H1 (cell line): ENCODE data around the gene PPP1R15B. TPM values are rescaled to one million over a fixed set of nuclear protein-coding genes. Genes with fewer than 3 reads are reported as not detected.

ENCODE experiments used
- EGR1 ChIP-seq: IDR thresholded peaks from 2 replicates; pipeline ENCODE4 v1.6.1; 2011; ENCODE audit warnings: low read depth, low read length, borderline replicate concordance
- KDM4A ChIP-seq: IDR thresholded peaks from one replicate; pipeline ENCODE4 v1.7.1; 2012; ENCODE audit warnings: low read depth, mild to moderate bottlenecking, moderate library complexity, low read length, inconsistent platforms; ENCODE audit not compliant: severe bottlenecking
- polyA plus RNA-seq, 7 experiments: library from polyadenylated mRNA; depleted of rRNA in 3 of 7; stranded (reverse) in 5 of 7; unstranded in 2 of 7; fragments of >200 nt in 5 of 7; fragments of 200-250 nt in 2 of 7; gene quantifications; 1 replicate in 5 of 7; 2 replicates in 1 of 7; 4 replicates in 1 of 7; pipeline versions ENCODE4 v1.2.1 to v1.2.3, GENCODE V29; 2011 to 2013; ENCODE audit warnings: missing spikeins in 2 of 7, mixed read lengths in 2 of 7
- total RNA-seq: library from RNA; stranded (reverse); fragmentation: NEBNext Ultra II Directional; extraction: Animal tissue kit (Norgen Biotek cat#: 25700); gene quantifications from 2 replicates; pipeline ENCODE4 v1.2.1, GENCODE V29; 2021
- TF ChIP-seq, protein P1 (sequence below): fragments of 300-600 bp; sonication (generic); IDR thresholded peaks from 2 replicates; pipeline ENCODE4 v1.7.1; 2012; ENCODE audit warnings: low read length, moderate library complexity, mild to moderate bottlenecking, inconsistent platforms; ENCODE audit not compliant: insufficient replicate concordance

The PPP1R15B gene
- total and polyA plus RNA-seq, 2 of the 8 experiments (the other 6 are each of a cell fraction or from before 2014, with no cell fraction given), result 14.4 to 72.2 TPM

DNA sequence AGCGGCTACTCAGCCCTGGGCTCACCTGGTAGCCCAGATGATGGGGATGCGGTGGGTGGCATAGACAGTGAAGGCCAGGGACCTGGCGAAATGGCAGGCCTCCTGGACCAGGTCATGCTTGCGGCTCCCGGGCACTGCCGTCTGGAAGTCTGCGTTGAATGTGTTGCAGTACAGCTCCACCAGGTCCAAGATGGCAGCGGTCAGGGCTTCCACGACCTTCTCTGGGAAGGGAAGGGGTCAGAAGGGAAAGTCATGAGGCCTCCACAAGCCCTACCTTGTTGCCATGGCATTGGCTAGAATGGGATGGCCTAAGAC lies 44.2 kb upstream of the PPP1R15B start (continued):
- TF ChIP-seq, protein P1, sequence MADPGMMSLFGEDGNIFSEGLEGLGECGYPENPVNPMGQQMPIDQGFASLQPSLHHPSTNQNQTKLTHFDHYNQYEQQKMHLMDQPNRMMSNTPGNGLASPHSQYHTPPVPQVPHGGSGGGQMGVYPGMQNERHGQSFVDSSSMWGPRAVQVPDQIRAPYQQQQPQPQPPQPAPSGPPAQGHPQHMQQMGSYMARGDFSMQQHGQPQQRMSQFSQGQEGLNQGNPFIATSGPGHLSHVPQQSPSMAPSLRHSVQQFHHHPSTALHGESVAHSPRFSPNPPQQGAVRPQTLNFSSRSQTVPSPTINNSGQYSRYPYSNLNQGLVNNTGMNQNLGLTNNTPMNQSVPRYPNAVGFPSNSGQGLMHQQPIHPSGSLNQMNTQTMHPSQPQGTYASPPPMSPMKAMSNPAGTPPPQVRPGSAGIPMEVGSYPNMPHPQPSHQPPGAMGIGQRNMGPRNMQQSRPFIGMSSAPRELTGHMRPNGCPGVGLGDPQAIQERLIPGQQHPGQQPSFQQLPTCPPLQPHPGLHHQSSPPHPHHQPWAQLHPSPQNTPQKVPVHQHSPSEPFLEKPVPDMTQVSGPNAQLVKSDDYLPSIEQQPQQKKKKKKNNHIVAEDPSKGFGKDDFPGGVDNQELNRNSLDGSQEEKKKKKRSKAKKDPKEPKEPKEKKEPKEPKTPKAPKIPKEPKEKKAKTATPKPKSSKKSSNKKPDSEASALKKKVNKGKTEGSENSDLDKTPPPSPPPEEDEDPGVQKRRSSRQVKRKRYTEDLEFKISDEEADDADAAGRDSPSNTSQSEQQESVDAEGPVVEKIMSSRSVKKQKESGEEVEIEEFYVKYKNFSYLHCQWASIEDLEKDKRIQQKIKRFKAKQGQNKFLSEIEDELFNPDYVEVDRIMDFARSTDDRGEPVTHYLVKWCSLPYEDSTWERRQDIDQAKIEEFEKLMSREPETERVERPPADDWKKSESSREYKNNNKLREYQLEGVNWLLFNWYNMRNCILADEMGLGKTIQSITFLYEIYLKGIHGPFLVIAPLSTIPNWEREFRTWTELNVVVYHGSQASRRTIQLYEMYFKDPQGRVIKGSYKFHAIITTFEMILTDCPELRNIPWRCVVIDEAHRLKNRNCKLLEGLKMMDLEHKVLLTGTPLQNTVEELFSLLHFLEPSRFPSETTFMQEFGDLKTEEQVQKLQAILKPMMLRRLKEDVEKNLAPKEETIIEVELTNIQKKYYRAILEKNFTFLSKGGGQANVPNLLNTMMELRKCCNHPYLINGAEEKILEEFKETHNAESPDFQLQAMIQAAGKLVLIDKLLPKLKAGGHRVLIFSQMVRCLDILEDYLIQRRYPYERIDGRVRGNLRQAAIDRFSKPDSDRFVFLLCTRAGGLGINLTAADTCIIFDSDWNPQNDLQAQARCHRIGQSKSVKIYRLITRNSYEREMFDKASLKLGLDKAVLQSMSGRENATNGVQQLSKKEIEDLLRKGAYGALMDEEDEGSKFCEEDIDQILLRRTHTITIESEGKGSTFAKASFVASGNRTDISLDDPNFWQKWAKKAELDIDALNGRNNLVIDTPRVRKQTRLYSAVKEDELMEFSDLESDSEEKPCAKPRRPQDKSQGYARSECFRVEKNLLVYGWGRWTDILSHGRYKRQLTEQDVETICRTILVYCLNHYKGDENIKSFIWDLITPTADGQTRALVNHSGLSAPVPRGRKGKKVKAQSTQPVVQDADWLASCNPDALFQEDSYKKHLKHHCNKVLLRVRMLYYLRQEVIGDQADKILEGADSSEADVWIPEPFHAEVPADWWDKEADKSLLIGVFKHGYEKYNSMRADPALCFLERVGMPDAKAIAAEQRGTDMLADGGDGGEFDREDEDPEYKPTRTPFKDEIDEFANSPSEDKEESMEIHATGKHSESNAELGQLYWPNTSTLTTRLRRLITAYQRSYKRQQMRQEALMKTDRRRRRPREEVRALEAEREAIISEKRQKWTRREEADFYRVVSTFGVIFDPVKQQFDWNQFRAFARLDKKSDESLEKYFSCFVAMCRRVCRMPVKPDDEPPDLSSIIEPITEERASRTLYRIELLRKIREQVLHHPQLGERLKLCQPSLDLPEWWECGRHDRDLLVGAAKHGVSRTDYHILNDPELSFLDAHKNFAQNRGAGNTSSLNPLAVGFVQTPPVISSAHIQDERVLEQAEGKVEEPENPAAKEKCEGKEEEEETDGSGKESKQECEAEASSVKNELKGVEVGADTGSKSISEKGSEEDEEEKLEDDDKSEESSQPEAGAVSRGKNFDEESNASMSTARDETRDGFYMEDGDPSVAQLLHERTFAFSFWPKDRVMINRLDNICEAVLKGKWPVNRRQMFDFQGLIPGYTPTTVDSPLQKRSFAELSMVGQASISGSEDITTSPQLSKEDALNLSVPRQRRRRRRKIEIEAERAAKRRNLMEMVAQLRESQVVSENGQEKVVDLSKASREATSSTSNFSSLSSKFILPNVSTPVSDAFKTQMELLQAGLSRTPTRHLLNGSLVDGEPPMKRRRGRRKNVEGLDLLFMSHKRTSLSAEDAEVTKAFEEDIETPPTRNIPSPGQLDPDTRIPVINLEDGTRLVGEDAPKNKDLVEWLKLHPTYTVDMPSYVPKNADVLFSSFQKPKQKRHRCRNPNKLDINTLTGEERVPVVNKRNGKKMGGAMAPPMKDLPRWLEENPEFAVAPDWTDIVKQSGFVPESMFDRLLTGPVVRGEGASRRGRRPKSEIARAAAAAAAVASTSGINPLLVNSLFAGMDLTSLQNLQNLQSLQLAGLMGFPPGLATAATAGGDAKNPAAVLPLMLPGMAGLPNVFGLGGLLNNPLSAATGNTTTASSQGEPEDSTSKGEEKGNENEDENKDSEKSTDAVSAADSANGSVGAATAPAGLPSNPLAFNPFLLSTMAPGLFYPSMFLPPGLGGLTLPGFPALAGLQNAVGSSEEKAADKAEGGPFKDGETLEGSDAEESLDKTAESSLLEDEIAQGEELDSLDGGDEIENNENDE, result no peak
- TF ChIP-seq KDM4A (no peak), EGR1 (no peak)
- TF ChIP-seq, all 59 proteins: peak for 0
